GOT3 (cell line): ENCODE measurements around the gene RASSF7.

Experiments
- DNase-seq: peaks from one replicate; lab custom pipeline; 2025; ENCODE audit warnings: mixed read lengths; lab: John Stamatoyannopoulos, UW

RASSF7 gene

GRCh38 chr11:610146-610801 lies 49.5 kb downstream of the RASSF7 start:
- DNase-seq: no peak

- DNase-seq: no peak
Observed at GRCh38 chr11:611001-611996, 50.5 kb downstream of the RASSF7 start.

GRCh38 chr11:612201-612960 lies 51.6 kb downstream of the RASSF7 start:
- DNase-seq: no peak

- no peak for DNase-seq
Observed at GRCh38 chr11:612961-613300, 52.2 kb downstream of the RASSF7 start.

- no peak for DNase-seq
Observed at GRCh38 chr11:613369-613968, 52.7 kb downstream of the RASSF7 start.
